Testis (tissue), 3 donors: ENCODE measurements around the gene ANKRD63. TPM values are rescaled to one million over a fixed set of nuclear protein-coding genes. Genes with fewer than 3 reads are reported as not detected.
A peak's percentile ranks its signal among the peaks of the same experiment; 100 is the strongest.

ENCODE experiments used
- DNase-seq: peaks from one replicate; pipeline ENCODE4 v3.0.0-alpha.2; 2019
- H3K27ac ChIP-seq, 2 donors: fragments of 200-600 bp; sonication (generic); one replicate each; pipeline ENCODE4 v1.5.1; 2019
- H3K27me3 ChIP-seq: fragments of 200-600 bp; sonication (generic); one replicate; pipeline ENCODE4 v1.5.1; 2019
- H3K36me3 ChIP-seq: fragments of 200-600 bp; sonication (generic); one replicate; pipeline ENCODE4 v1.5.1; 2017; ENCODE audit warnings: low read depth; ENCODE audit errors: missing control alignments
- H3K4me1 ChIP-seq: fragments of 200-600 bp; sonication (generic); one replicate; pipeline ENCODE4 v1.5.1; 2019
- H3K4me3 ChIP-seq, 2 donors: fragments of 200-600 bp; sonication (generic); one replicate each; pipeline ENCODE4 v1.5.1; 2017 to 2019
- H3K9me3 ChIP-seq: fragments of 200-600 bp; sonication (generic); one replicate; pipeline ENCODE4 v1.5.1; 2017
- POLR2A ChIP-seq: fragments of 450-650 bp; IDR thresholded peaks from one replicate; pipeline ENCODE4 v1.6.1; 2017; ENCODE audit warnings: antibody characterized with exemption, mild to moderate bottlenecking, moderate library complexity
- WGBS, 2 donors: methylation state at CpG; one replicate each; pipeline ENCODE4 v1.1.5; 2018; 5-methylcytosine and 5-hydroxymethylcytosine counted together
- intact Hi-C: fragments of 100-400 bp; cut with DNase I; formaldehyde crosslinking; loops from one replicate; pipeline ENCODE4 v1.15.1; 2023; ENCODE audit warnings: low total_unique reads
- polyA plus RNA-seq: library from polyadenylated mRNA; stranded (reverse); fragments of 350-450 nt; fragmentation: Illumina TruSeq; extraction: RNeasy Lipid Tissue Mini Kit (QIAGEN cat#74804); gene quantifications from one replicate; pipeline ENCODE4 v1.2.3, GENCODE V29; 2014; ENCODE audit warnings: low read depth, low replicate concordance; ENCODE audit not compliant: insufficient read depth
- total RNA-seq, 2 donors: library from RNA; depleted of rRNA; stranded (reverse); fragments of >200 nt; gene quantifications; one replicate each; pipeline ENCODE4 v1.2.3, GENCODE V29; 2016
- TF ChIP-seq, protein P1 (sequence below), 3 experiments: fragments of 450-650 bp in 2 of 3; fragments of 200-600 bp in 1 of 3; sonication (generic) in 1 of 3; IDR thresholded peaks; one replicate each; pipeline ENCODE4 v1.5.1; 2016 to 2019; ENCODE audit warnings: antibody characterized with exemption in 3 of 3, mild to moderate bottlenecking in 2 of 3, moderate library complexity in 1 of 3

Gene ANKRD63
- total and polyA plus RNA-seq, 3 donors from 2014 or later: 3.1 to 11.8 TPM; not detected in 1

GRCh38 chr15:40240619-40241221 is 42.1 kb downstream of the ANKRD63 start:
- no peak for DNase-seq
- no peak overlapping the region for H3K4me3 ChIP-seq

DNA sequence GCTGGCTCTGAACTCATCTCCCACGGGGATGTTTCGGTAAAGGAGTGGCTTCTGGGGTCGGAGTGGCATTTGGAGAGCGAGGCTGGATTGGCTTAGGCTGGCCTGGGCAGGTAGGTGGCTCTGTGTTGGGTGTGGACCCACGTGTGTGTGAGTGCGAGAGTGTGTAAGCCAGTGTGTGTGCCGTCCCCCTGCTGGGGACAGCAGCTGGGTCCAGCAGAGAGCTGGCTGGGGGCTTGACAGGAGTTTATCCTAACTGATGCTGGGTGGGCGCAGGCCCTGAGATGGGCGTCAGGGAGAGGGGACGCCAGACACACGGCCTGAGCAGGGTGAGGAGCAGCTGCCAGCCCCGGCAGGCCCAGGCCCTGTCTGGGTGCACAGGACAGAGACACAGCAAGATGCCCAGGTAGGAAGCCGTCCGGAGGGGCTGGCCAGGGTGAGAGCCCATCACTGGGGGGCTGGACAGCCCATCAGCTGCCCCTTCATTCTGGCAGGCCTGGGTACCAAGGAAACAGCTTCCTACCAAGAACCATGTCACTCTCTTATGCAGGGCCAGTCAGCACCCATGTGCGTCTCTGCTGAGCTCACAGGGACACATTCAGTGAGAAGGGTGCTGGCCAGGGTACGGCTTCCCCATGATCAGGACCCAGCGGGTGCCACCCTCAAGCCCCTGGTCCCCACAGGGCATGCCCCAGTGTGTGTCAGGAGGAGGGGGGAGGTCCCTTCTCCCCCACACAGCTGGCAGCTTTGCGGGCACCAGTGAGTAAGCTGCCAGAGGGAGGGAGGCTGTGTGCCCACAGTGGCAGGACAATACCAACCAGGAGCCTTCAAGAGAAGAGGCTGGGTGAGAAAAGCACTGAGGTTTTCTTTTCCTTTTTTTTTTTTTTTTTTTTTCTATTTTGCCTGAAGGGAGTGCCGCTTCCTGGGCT is 42.9 kb downstream of the ANKRD63 start:
- WGBS, 2 donors: 67 to 72% methylated on average over 7 to 15 of the region's 19 CpGs
- intact Hi-C loops: no loop called here
- no peaks in the 10 kb centered on the region for H3K27me3 ChIP-seq
- H3K36me3 ChIP-seq: no peaks in the 10 kb centered on the region
- peak overlapping the region; percentile 36 to 50 for H3K27ac ChIP-seq
- TF ChIP-seq, protein P1, sequence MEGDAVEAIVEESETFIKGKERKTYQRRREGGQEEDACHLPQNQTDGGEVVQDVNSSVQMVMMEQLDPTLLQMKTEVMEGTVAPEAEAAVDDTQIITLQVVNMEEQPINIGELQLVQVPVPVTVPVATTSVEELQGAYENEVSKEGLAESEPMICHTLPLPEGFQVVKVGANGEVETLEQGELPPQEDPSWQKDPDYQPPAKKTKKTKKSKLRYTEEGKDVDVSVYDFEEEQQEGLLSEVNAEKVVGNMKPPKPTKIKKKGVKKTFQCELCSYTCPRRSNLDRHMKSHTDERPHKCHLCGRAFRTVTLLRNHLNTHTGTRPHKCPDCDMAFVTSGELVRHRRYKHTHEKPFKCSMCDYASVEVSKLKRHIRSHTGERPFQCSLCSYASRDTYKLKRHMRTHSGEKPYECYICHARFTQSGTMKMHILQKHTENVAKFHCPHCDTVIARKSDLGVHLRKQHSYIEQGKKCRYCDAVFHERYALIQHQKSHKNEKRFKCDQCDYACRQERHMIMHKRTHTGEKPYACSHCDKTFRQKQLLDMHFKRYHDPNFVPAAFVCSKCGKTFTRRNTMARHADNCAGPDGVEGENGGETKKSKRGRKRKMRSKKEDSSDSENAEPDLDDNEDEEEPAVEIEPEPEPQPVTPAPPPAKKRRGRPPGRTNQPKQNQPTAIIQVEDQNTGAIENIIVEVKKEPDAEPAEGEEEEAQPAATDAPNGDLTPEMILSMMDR (IDR thresholded peaks at IDR 0.05): no peak
- no peak for TF ChIP-seq POLR2A
- H3K9me3 ChIP-seq: no peaks in the 10 kb centered on the region
- peak overlapping the region in 1 of 2 donors; percentile 38 for H3K4me3 ChIP-seq
- DNase-seq: no peak
- H3K4me1 ChIP-seq: peaks cover 23% of the 10 kb centered on the region

More at GRCh38 chr15:40240619-40241221, 42.1 kb downstream of the ANKRD63 start:
- Histone ChIP-seq H3K27me3 (no peaks in the 10 kb centered on the region), H3K9me3 (no peaks in the 10 kb centered on the region), H3K27ac (no peak overlapping the region), H3K4me1 (peaks cover 18% of the 10 kb centered on the region), H3K36me3 (no peaks in the 10 kb centered on the region)
- TF ChIP-seq POLR2A: no peak
- TF ChIP-seq, protein P1 (IDR thresholded peaks at IDR 0.05): no peak
- WGBS, 2 donors: 78 to 94% methylated on average over 3 to 10 of the region's 10 CpGs
- intact Hi-C loops: no loop called here

DNA sequence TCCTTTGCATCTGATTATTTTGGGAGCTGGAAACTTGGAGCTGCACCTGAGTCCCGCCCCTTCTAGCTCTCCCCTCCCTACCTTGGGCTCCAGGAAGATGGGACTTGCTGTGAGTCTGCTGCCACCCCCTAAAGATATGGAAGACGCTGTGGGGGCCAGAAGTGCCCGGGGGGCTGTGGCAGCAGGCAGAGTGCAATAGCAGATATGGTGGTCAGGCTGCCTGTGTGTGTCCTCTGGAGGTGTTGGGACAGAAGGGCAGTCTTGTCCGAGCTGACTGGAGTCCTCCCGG is 43.5 kb downstream of the ANKRD63 start:
- Histone ChIP-seq H3K27ac (peak overlapping the region; percentile 36 to 50), H3K9me3 (no peaks in the 10 kb centered on the region), H3K36me3 (no peaks in the 10 kb centered on the region), H3K27me3 (no peaks in the 10 kb centered on the region), H3K4me1 (peaks cover 23% of the 10 kb centered on the region), H3K4me3 (peak overlapping the region in 1 of 2 donors; percentile 38)
- intact Hi-C loops: no loop called here
- TF ChIP-seq, protein P1 (IDR thresholded peaks at IDR 0.05): no peak
- no peak for TF ChIP-seq POLR2A
- WGBS, 2 donors: 11 to 31% methylated on average over 3 to 5 of the region's 5 CpGs
- DNase-seq: no peak

DNA sequence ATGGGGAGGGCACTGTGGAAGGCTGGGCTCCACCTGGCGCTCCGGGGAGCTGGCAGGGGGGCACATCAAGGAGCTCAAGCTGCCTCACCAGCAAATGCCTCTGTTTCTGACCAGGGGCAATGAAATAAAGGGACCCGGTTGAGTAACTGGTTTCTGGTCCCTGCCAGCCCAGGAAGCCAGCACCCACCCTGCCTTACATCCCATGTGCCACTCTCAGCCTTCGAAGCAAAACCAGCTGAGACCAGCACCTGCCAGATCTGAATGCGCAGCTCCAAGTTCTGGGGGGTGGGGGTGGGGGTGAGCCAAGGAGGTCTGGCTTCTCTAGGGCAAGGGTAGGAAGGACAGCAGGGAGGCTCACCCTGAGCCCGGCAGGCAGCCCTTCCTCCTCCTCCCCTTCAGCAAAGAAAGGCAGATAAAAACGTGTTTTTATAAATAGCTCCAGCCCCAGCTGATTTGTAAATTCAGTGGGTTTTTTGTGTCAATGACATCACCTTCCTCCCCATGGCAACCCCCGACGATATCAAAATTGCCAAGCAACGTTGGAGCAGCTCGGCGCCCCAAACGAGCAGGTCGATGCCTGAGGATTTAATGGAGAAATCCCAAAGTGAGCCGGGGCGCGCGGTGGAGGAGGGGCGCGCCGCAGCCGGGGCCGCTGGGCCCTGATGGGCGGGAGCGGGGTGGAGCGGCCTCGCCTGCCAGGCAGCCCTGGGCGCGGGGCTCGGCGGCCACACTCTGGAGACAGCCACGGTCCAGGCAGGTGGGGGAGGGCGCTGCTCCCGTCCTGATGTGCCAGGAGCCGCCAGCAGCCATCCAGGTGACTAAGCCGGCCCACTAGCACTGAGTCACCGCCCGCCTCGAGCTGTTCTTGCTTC is 44.1 kb downstream of the ANKRD63 start, which contains the start of gene PAK6:
TSS of gene PAK6 (plus strand) at position 532 of the 872 bp plus-strand sequence. CDS start 25,723 bp downstream, outside the sequence.
- peak within 1 kb of the TSS; percentile 36 to 50 for H3K27ac ChIP-seq
- peak; percentile 61 for DNase-seq

More for the DNA sequence above, 44.1 kb downstream of the ANKRD63 start, which contains the start of gene PAK6:
- Histone ChIP-seq H3K27me3 (no peaks in the 10 kb centered on the region), H3K4me1 (peaks cover 23% of the 10 kb centered on the region), H3K36me3 (no peaks in the 10 kb centered on the region), H3K4me3 (peak within 1 kb of the TSS; percentile 10 to 38), H3K9me3 (no peaks in the 10 kb centered on the region)
- TF ChIP-seq, protein P1 (IDR thresholded peaks at IDR 0.05): no peak
- TF ChIP-seq POLR2A: no peak
- intact Hi-C loops: no loop called here
- WGBS, 2 donors: 8% methylated on average over 24 to 36 of the region's 39 CpGs
